OCI-LY7 (cell line): ENCODE data around the gene KCNQ1. TPM values are rescaled to one million over a fixed set of nuclear protein-coding genes. Genes with fewer than 3 reads are reported as not detected.

Source experiments
- BruUV-seq: library from RNA; stranded (reverse); fragments of 400-500 nt; replicated peaks from 2 replicates; lab custom pipeline; 2021; lab: Mats Ljungman, UMichigan
- CTCF ChIA-PET: fragments of 300-600 bp; sonication (Branson Sonifier 250); formaldehyde crosslinking; loops from one replicate; lab custom pipeline; 2022; ENCODE audit warnings: antibody characterized with exemption; ENCODE audit not compliant: unreplicated experiment; lab: Charles Lee
- POLR2A ChIA-PET: fragments of 300-600 bp; sonication (Branson Sonifier 250); formaldehyde crosslinking; loops from one replicate; lab custom pipeline; 2022; ENCODE audit warnings: antibody characterized with exemption; lab: Charles Lee
- DNase-seq: peaks from one replicate; pipeline ENCODE4 v3.0.0-alpha.2; 2015; ENCODE audit warnings: low spot score
- H2AFZ ChIP-seq: fragments of 200-600 bp; sonication (generic), shearing (Covaris generic); 2 replicates; pipeline ENCODE4 v1.6.1; 2014; ENCODE audit warnings: mild to moderate bottlenecking, antibody characterized with exemption, low read length, moderate library complexity
- H3K27ac ChIP-seq: fragments of 200-600 bp; sonication (generic); 2 replicates; pipeline ENCODE4 v1.5.1; 2014; ENCODE audit warnings: mixed run types, low read depth, mild to moderate bottlenecking, moderate library complexity, low read length, inconsistent platforms; ENCODE audit not compliant: poor library complexity, severe bottlenecking
- H3K36me3 ChIP-seq: fragments of 200-600 bp; sonication (generic); 2 replicates; pipeline ENCODE4 v1.6.1; 2014; ENCODE audit warnings: mild to moderate bottlenecking, antibody characterized with exemption, low read length, moderate library complexity, mixed read lengths; ENCODE audit not compliant: insufficient read depth
- H3K4me1 ChIP-seq: fragments of 200-600 bp; sonication (generic); 2 replicates; pipeline ENCODE4 v1.5.1; 2014; ENCODE audit warnings: mild to moderate bottlenecking, low read length; ENCODE audit not compliant: insufficient read depth, poor library complexity, severe bottlenecking
- H3K4me2 ChIP-seq: fragments of 200-600 bp; sonication (generic); 2 replicates; pipeline ENCODE4 v1.6.1; 2014; ENCODE audit warnings: mild to moderate bottlenecking, low read length
- H3K4me3 ChIP-seq: fragments of 200-600 bp; sonication (generic); 2 replicates; pipeline ENCODE4 v1.5.1; 2014; ENCODE audit warnings: mild to moderate bottlenecking, low read depth, low read length; ENCODE audit not compliant: poor library complexity, severe bottlenecking
- H3K79me2 ChIP-seq: fragments of 200-600 bp; sonication (generic); 2 replicates; pipeline ENCODE4 v1.6.1; 2016; ENCODE audit warnings: low read depth, mild to moderate bottlenecking, low read length, moderate library complexity, mixed read lengths; ENCODE audit not compliant: insufficient read depth
- H3K9me2 ChIP-seq: fragments of 200-600 bp; sonication (generic); 2 replicates; pipeline ENCODE4 v1.6.1; 2016; ENCODE audit warnings: mild to moderate bottlenecking, low read length, mixed read lengths; ENCODE audit not compliant: insufficient read depth
- H3K9me3 ChIP-seq: fragments of 200-600 bp; sonication (generic); 2 replicates; pipeline ENCODE4 v1.6.1; 2014; ENCODE audit warnings: mild to moderate bottlenecking, mixed run types, low read length, mixed read lengths
- H4K20me1 ChIP-seq: fragments of 200-600 bp; sonication (generic); 2 replicates; pipeline ENCODE4 v1.6.1; 2014; ENCODE audit warnings: mild to moderate bottlenecking, antibody characterized with exemption, low read length, moderate library complexity, mixed read lengths; ENCODE audit not compliant: insufficient read depth
- EZH2phosphoT487 ChIP-seq: fragments of 200-600 bp; sonication (generic); IDR thresholded peaks from 2 replicates; pipeline ENCODE4 v1.6.1; 2018; ENCODE audit warnings: low read depth, borderline replicate concordance, mild to moderate bottlenecking, mixed run types, antibody characterized with exemption, low read length, moderate library complexity, mixed read lengths
- intact Hi-C: fragments of 100-400 bp; cut with micrococcal nuclease; formaldehyde crosslinking; loops from one replicate; pipeline ENCODE4 v1.10.0; 2022; ENCODE audit not compliant: unreplicated experiment
- total RNA-seq, 2 experiments: library from RNA; depleted of rRNA in 1 of 2; stranded (reverse); fragments of >200 nt in 1 of 2; shearing (Covaris generic) in 1 of 2; gene quantifications; 2 replicates each; pipeline ENCODE4 v1.2.3, GENCODE V29; 2014 to 2022
- TF ChIP-seq, protein P1 (sequence below): fragments of 200-600 bp; sonication (generic); conservative IDR thresholded peaks from 2 replicates; pipeline ENCODE4 v1.5.1; 2014; ENCODE audit warnings: mild to moderate bottlenecking, antibody characterized with exemption, low read length, moderate library complexity, mixed read lengths

KCNQ1 gene
- total RNA-seq, 2 experiments from 2014 or later, result 0.22 to 1.3 TPM

DNA sequence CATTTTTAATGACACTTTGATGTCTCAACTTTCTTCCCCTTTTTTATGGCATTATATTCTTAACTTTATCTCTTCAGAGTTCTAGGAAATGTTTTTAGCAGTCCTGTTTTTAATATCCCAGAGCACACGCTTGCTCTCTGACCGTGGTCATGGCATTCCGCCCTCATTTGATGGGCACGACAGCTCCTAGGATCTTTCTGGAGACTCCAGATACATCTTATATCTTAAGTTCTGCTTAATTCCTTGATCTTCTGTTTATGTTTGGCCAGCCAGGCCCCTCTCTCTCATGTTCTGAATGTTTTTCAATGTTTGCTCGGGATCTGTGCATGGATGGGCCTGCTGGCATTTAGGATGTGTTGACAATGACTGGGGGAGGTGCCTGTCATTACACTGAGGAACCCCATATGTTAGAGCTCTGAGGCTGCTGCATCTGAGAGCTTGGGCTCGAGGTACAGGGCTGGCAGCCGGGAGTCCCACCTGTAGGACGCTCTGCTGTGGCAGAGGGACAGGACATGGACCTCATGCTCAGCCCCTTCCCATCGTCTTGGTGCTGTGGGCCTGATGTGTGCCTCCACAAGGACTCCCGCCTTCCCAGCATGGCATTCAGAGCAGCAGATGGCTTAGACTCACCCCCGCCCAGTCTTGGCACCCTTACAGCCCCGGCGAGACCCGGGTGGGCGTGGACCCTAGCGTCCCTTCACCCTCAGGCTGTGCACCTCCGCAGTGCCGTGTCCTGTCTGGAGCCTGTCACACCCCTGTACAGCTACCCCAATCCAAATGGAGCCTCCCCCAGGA lies 365.8 kb downstream of the KCNQ1 start:
- no peak overlapping the region for H2AFZ ChIP-seq
- CTCF ChIA-PET, result interaction anchor here (0.5 kb wide), 1 partner anchor 8 kb away, joined by 3 read pairs; no protein-coding TSS in a partner anchor
- TF ChIP-seq EZH2phosphoT487, result no peak
- TF ChIP-seq, protein P1, sequence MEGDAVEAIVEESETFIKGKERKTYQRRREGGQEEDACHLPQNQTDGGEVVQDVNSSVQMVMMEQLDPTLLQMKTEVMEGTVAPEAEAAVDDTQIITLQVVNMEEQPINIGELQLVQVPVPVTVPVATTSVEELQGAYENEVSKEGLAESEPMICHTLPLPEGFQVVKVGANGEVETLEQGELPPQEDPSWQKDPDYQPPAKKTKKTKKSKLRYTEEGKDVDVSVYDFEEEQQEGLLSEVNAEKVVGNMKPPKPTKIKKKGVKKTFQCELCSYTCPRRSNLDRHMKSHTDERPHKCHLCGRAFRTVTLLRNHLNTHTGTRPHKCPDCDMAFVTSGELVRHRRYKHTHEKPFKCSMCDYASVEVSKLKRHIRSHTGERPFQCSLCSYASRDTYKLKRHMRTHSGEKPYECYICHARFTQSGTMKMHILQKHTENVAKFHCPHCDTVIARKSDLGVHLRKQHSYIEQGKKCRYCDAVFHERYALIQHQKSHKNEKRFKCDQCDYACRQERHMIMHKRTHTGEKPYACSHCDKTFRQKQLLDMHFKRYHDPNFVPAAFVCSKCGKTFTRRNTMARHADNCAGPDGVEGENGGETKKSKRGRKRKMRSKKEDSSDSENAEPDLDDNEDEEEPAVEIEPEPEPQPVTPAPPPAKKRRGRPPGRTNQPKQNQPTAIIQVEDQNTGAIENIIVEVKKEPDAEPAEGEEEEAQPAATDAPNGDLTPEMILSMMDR, result no peak

DNA sequence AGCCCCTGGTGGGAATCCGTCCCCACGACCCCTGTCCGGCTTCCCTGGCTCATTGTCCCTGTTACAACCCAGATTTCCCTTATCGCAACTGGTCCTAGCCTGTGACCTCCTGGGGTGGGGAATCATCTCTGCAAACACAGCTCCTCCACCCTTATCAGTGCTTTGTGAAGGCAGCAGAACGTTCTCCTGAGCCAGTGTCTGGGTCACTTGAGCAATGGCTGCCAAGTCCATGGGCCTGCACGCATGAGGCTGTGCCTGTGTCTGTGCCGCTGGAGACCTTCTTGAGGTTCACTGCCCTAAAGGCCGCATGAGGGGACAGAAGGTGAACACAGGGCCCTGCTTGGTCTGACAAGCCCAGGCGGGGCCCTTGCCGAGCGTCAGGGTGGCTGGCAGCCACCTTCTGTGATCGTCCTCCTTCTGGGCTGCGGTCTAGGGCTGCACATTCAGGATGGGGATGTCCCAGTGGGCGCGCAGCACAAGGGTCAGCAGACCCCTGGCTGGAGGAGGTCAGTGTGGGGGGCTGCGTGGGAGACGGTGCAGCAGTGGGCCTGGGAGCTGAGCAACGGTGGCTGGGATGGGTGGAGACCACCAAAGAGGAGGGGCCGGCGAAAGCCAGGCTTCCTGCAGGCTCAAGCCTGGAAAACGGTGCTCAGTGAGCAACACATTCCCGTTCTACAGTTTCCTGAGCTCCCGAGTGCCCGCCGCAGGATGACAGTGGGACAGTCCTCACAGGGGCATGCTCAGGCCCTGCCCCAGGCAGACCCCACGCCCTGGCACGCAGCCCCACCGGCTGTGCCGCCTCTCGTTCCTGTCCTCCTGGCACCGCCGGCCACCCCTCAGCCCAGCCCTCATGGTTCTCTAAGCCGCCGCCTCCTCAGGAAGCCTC lies 366.6 kb downstream of the KCNQ1 start:
- POLR2A ChIA-PET, result no interaction called here
- no TSS peak for BruUV-seq

More for the DNA sequence above, 365.8 kb downstream of the KCNQ1 start:
- H3K36me3 ChIP-seq, result no peaks in the 10 kb centered on the region
- H3K4me1 ChIP-seq, result no peaks in the 10 kb centered on the region
- no peak overlapping the region for H3K4me3 ChIP-seq
- POLR2A ChIA-PET, result no interaction called here
- no TSS peak for BruUV-seq
- H3K9me3 ChIP-seq, result no peaks in the 10 kb centered on the region
- no peak for DNase-seq
- intact Hi-C loops, result no loop called here
- H3K79me2 ChIP-seq, result no peaks in the 10 kb centered on the region
- H3K9me2 ChIP-seq, result no peaks in the 10 kb centered on the region
- H3K27ac ChIP-seq, result no peak overlapping the region
- no peak overlapping the region for H3K4me2 ChIP-seq
- no peaks in the 10 kb centered on the region for H4K20me1 ChIP-seq

More for the DNA sequence above, 366.6 kb downstream of the KCNQ1 start:
- CTCF ChIA-PET, result no interaction called here
- no peaks in the 10 kb centered on the region for H3K9me3 ChIP-seq
- H3K9me2 ChIP-seq, result no peaks in the 10 kb centered on the region
- intact Hi-C loops, result no loop called here
- H3K4me1 ChIP-seq, result no peaks in the 10 kb centered on the region
- H3K79me2 ChIP-seq, result no peaks in the 10 kb centered on the region
- no peak overlapping the region for H2AFZ ChIP-seq
- H3K36me3 ChIP-seq, result no peaks in the 10 kb centered on the region
- H3K27ac ChIP-seq, result no peak overlapping the region
- H3K4me3 ChIP-seq, result no peak overlapping the region
- no peak overlapping the region for H3K4me2 ChIP-seq
- no peaks in the 10 kb centered on the region for H4K20me1 ChIP-seq
- TF ChIP-seq, protein P1, result no peak
- TF ChIP-seq EZH2phosphoT487, result no peak
- DNase-seq, result no peak
